Measurements from ENCODE around the gene SENP1. TPM values are rescaled to one million over a fixed set of nuclear protein-coding genes. Genes with fewer than 3 reads are reported as not detected.
"Not testable (repeated sequence)": the region's sequence is repeated elsewhere in the genome, so short reads cannot be mapped to it uniquely, and the experiment has no call there.

The SENP1 gene
- 3.9 TPM for total RNA-seq

GRCh38 chr12:48105867-48106680, at the start of gene SENP1:
Gene SENP1, minus strand, starts transcription at chr12:48106079. Its CDS starts 4,607 bp downstream, at chr12:48101472.
- ATAC-seq (peak; percentile 97), DNase-seq (ENCODE audit: low spot score) (peak; percentile 92)

GRCh38 chr12:48151103-48151771, 45.4 kb upstream of the SENP1 start:
- DNase-seq (ENCODE audit: low spot score) (no peak), ATAC-seq (no peak)

GRCh38 chr12:48145981-48146380, 40.1 kb upstream of the SENP1 start:
- no peak for DNase-seq (ENCODE audit: low spot score)
- no peak for ATAC-seq

GRCh38 chr12:48143898-48144297, 38.0 kb upstream of the SENP1 start:
- DNase-seq (ENCODE audit: low spot score) (no peak), ATAC-seq (no peak)

GRCh38 chr12:48142818-48143674, 37.2 kb upstream of the SENP1 start:
- DNase-seq (ENCODE audit: low spot score) (no peak), ATAC-seq (no peak)

- DNase-seq (ENCODE audit: low spot score) (no peak), ATAC-seq (no peak)
Observed at GRCh38 chr12:48135027-48135426, 29.1 kb upstream of the SENP1 start.

GRCh38 chr12:48132826-48133225, 26.9 kb upstream of the SENP1 start:
- DNase-seq (ENCODE audit: low spot score): no peak
- ATAC-seq: no peak

GRCh38 chr12:48131517-48131916, 25.6 kb upstream of the SENP1 start:
- ATAC-seq: no peak
- no peak for DNase-seq (ENCODE audit: low spot score)

- ATAC-seq: no peak
Observed at GRCh38 chr12:48129376-48129775, 23.5 kb upstream of the SENP1 start.

GRCh38 chr12:48128800-48129199, 22.9 kb upstream of the SENP1 start:
- ATAC-seq (no peak), DNase-seq (ENCODE audit: low spot score) (no peak)

More at GRCh38 chr12:48129376-48129775, 23.5 kb upstream of the SENP1 start:
- DNase-seq (ENCODE audit: low spot score): no peak

GRCh38 chr12:48126953-48127630, 21.2 kb upstream of the SENP1 start:
- ATAC-seq: no peak

GRCh38 chr12:48125985-48126384, 20.1 kb upstream of the SENP1 start:
- DNase-seq (ENCODE audit: low spot score) (no peak), ATAC-seq (peak; percentile 23)

More at GRCh38 chr12:48126953-48127630, 21.2 kb upstream of the SENP1 start:
- no peak for DNase-seq (ENCODE audit: low spot score)

- ATAC-seq; DNase-seq (ENCODE audit: low spot score): not testable (repeated sequence)
Observed at GRCh38 chr12:48125542-48125941, 19.7 kb upstream of the SENP1 start.

GRCh38 chr12:48123169-48123568, 17.3 kb upstream of the SENP1 start:
- DNase-seq (ENCODE audit: low spot score): no peak
- ATAC-seq: peak; percentile 34

- DNase-seq (ENCODE audit: low spot score) (no peak), ATAC-seq (no peak)
Observed at GRCh38 chr12:48122065-48122834, 16.4 kb upstream of the SENP1 start.

GRCh38 chr12:48121522-48121921, 15.6 kb upstream of the SENP1 start:
- DNase-seq (ENCODE audit: low spot score) (no peak), ATAC-seq (no peak)

GRCh38 chr12:48119834-48120195, 13.9 kb upstream of the SENP1 start:
- DNase-seq (ENCODE audit: low spot score) (no peak), ATAC-seq (no peak)

GRCh38 chr12:48119078-48119833, 13.4 kb upstream of the SENP1 start, which contains the start of gene PFKM:
Gene PFKM, plus strand, starts transcription at chr12:48119364. Its CDS starts 3,411 bp downstream, at chr12:48122775.
- DNase-seq (ENCODE audit: low spot score) (peak; percentile 49), ATAC-seq (peak; percentile 86)

GRCh38 chr12:48118284-48118871, 12.5 kb upstream of the SENP1 start:
- DNase-seq (ENCODE audit: low spot score) (no peak), ATAC-seq (no peak)
